Neuron (in vitro differentiated cells): ENCODE measurements around the gene LCA5L.

Experiments
- H2AFZ ChIP-seq: one replicate; pipeline ENCODE4 v1.6.1; 2013; ENCODE audit warnings: low read depth, mild to moderate bottlenecking, inconsistent platforms, low read length, moderate library complexity
- H3K27me3 ChIP-seq: one replicate; pipeline ENCODE4 v1.6.1; 2013; ENCODE audit warnings: low read length; ENCODE audit not compliant: insufficient read depth
- H3K36me3 ChIP-seq: one replicate; pipeline ENCODE4 v1.6.1; 2013; ENCODE audit warnings: low read length; ENCODE audit not compliant: insufficient read depth
- H3K4me1 ChIP-seq: one replicate; pipeline ENCODE4 v1.6.1; 2013; ENCODE audit warnings: low read length; ENCODE audit not compliant: insufficient read depth
- H3K4me3 ChIP-seq: 2 replicates; pipeline ENCODE4 v1.5.1; 2013; ENCODE audit warnings: mild to moderate bottlenecking, low read length, moderate library complexity
- H3K9me3 ChIP-seq: one replicate; pipeline ENCODE4 v1.6.1; 2013; ENCODE audit warnings: low read length

Gene LCA5L

DNA sequence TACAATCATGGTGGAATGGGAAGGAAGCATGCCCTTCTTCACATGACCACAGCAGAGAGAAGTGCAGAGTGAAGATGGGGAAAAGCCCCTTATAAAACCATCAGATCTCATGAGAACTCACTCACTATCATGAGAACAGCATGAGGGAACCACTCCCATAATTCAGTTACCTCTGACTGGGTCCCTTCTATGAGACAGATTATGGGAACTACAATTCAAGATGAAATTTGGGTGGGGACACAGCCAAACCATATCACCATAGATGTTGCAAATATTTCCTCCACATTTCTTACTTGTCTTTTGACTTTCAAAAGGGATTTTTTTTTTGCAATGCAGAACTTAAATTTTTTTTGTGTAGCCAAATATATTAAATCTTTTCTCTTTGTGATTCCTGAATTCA, 21.0 kb upstream of the LCA5L start:
- no peaks in the 10 kb centered on the region for H3K27me3 ChIP-seq
- no peaks in the 10 kb centered on the region for H3K36me3 ChIP-seq
- no peaks in the 10 kb centered on the region for H3K9me3 ChIP-seq
- no peaks in the 10 kb centered on the region for H3K4me1 ChIP-seq
- H3K4me3 ChIP-seq = no peak overlapping the region
- no peak overlapping the region for H2AFZ ChIP-seq

DNA sequence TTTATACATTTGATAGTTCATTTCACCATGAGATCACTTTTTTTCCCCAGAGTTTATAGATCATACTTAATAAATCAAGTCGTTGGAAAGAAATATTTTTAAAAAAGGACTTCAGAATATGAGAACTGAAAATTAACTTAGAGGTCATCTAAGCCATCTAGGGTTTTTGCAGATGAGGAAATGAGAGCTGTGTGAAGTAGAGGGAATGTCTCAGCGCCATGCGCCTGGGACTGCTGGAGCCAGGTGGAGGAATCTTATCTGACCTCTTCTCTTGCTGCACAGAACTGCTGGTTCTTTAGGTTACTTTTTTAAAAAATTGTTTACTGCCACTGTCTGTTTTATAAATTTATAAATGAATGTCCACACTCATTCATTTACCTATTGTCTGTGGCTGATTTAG, 17.7 kb upstream of the LCA5L start:
- no peaks in the 10 kb centered on the region for H3K36me3 ChIP-seq
- H3K4me1 ChIP-seq = no peaks in the 10 kb centered on the region
- H3K27me3 ChIP-seq = no peaks in the 10 kb centered on the region

DNA sequence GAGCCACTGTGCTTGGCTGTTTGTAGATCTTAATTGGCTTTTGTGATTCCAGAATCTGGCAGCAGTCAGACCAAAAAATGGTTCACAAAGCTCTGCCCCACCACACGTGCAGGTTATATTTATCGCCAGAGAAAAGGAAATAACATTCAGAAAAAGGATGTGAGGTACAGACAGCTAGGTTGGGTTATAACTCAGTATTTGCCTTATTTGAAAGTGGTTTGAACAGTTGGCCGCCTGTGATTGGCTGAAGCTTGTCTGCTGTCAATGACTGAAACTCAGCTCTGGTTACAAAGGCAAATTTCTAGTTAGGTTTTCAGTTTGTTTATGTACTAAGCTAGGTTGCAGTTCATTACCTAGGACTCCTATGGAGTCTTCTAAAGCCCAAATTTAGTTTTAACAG, 15.8 kb upstream of the LCA5L start:
- Histone ChIP-seq H3K36me3 (no peaks in the 10 kb centered on the region), H3K27me3 (no peaks in the 10 kb centered on the region), H3K4me3 (no peak overlapping the region), H3K4me1 (no peaks in the 10 kb centered on the region), H3K9me3 (no peaks in the 10 kb centered on the region), H2AFZ (no peak overlapping the region)

More for the DNA sequence above, 17.7 kb upstream of the LCA5L start:
- Histone ChIP-seq H3K4me3 (no peak overlapping the region), H2AFZ (no peak overlapping the region), H3K9me3 (no peaks in the 10 kb centered on the region)

DNA sequence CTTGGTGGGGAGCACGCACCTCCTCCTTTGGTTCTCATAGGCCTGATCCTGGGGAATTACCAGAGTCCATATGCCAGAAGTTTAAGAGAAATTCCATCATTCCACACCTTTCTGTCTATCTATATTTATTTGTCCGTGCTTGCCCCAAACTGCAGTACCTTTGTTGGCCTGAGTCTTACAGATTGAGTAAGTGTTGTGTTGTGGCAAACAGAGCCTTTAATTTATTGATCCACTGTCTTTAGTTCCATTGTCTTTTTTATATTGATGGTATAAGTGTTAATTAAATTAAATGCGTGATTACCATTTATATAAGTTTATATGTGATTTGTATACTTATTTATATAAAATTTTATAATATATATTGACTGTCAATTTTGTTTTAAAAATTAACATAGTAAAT, 11.1 kb upstream of the LCA5L start:
- H3K36me3 ChIP-seq = no peaks in the 10 kb centered on the region
- H3K9me3 ChIP-seq = no peaks in the 10 kb centered on the region
- no peaks in the 10 kb centered on the region for H3K27me3 ChIP-seq
- no peak overlapping the region for H2AFZ ChIP-seq
- H3K4me3 ChIP-seq = no peak overlapping the region
- peaks cover 5% of the 10 kb centered on the region for H3K4me1 ChIP-seq

DNA sequence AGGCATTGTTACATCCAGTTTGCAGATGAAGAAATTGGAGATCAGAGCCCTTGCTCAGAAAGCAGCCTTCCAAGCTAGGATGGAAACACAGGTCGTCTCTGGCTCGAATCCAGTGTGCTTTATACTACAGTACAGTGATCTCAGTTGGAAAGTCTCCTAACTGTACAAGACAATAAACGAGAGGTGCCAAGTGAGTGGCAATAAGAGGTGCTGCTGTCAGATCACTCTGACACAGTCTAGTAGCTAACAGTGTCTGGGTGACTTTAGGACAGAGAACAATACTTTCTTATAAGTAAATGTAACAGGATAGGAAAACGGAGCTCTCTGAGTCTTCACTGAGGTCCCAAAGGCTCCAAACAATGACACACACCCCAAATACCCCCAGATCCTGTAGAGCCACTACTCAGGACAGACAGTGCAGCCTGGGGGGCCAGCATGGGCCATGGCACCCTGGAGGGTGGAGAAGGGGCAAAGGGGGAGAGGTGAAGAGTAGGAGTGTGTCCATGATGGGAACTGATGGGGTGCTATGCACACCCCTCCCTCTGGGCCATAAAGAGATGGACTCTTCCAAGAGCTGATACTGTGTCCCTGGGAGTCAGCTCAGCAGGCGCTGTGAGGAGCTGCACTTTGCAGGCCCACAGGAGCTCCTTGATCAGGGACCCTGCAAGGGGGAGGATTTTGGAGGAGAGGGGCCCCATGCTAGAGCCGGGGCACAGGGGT, 9.5 kb upstream of the LCA5L start:
- no peaks in the 10 kb centered on the region for H3K27me3 ChIP-seq
- H3K36me3 ChIP-seq = no peaks in the 10 kb centered on the region
- H3K4me3 ChIP-seq = no peak overlapping the region
- H2AFZ ChIP-seq = no peak overlapping the region
- no peaks in the 10 kb centered on the region for H3K9me3 ChIP-seq
- H3K4me1 ChIP-seq = peaks cover 10% of the 10 kb centered on the region

DNA sequence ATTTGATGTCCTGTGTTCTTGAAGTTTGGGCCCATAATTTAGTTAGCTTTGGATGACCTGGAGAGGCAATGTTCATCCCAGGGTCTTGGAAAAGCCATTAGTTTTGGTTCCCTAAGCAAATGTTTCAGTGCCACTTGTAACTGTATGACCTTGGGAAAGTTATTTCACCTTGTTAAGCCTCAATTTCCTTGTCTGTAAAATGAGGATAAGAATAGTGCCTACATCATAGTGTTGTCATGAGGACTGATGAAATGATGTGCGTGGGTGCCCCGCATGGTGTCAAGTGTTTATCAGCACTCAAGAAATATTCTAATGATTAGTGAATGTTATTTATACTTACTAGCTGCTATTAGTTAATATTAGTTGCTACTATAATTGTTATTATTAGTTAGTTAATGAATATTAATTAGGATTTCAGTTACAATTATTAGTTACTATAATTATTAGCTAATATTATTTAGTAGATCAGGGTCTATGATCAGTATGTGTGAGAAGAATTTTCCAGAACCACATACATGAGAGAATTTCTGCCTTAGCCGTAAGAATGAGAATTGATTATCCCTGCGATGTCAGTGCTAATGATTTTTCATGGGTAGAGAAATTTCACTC, 8.1 kb upstream of the LCA5L start:
- H3K4me3 ChIP-seq = no peak overlapping the region
- no peaks in the 10 kb centered on the region for H3K27me3 ChIP-seq
- H3K4me1 ChIP-seq = peaks cover 10% of the 10 kb centered on the region
- no peak overlapping the region for H2AFZ ChIP-seq
- H3K36me3 ChIP-seq = no peaks in the 10 kb centered on the region
- H3K9me3 ChIP-seq = no peaks in the 10 kb centered on the region

DNA sequence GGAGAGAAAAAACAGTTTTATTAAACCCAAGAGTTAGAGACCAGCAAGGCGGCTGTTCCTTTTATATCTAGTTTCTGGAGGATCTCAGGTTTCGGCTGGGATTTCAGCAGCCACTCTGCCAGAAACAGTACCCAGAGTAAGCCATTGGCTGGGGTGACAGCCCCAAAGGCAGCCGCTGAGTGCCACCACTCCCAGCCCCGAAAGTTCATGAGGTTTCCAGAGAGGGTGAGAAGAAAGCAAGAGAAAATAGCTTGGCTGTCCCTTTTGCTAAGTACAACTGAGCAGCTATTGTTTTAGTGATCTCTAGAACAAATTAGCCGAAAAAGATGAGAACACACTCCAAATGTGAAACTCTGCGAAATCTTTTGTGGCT, 7.4 kb upstream of the LCA5L start:
- Histone ChIP-seq H3K4me3 (no peak overlapping the region), H3K4me1 (peaks cover 10% of the 10 kb centered on the region), H3K36me3 (no peaks in the 10 kb centered on the region)

DNA sequence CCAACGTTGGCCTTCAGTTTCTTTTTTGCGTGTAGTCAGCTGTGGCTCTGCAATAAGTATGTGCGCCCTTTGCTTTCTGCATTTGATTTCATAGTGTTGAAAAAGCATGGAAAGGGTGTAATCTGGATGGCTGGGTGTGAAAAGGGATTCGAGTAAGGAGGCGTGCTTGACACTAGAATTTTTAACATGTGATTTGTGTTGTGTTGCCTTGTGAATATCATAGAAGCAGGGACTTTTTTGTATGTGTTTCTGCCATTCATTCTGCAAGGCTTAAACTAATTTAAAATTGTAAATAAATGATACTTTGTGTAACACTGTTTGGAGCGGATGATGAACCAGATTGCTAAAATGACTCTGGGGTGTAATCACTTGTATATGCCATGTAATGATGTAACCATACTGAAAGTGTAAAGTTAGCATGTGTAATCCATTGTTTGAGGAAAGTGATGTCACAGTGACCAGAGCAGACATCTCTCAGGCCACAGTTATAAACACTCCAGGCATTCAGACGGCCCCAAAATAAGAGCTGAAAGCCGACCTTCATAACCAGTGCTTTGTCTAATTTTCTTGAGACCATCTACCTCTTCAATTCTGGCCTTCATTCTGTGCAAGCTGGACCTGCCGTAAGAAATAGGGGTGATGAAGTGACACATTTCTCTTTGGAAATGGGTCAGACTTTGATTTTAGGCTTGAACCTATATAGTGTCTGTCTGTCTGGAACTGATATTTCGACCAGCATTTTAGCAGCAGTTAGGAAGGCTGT, 6.8 kb upstream of the LCA5L start:
- no peaks in the 10 kb centered on the region for H3K9me3 ChIP-seq
- H3K27me3 ChIP-seq = no peaks in the 10 kb centered on the region
- no peak overlapping the region for H3K4me3 ChIP-seq
- H3K4me1 ChIP-seq = peaks cover 10% of the 10 kb centered on the region
- H3K36me3 ChIP-seq = no peaks in the 10 kb centered on the region
- no peak overlapping the region for H2AFZ ChIP-seq

More for the DNA sequence above, 7.4 kb upstream of the LCA5L start:
- Histone ChIP-seq H2AFZ (no peak overlapping the region), H3K27me3 (no peaks in the 10 kb centered on the region), H3K9me3 (no peaks in the 10 kb centered on the region)

DNA sequence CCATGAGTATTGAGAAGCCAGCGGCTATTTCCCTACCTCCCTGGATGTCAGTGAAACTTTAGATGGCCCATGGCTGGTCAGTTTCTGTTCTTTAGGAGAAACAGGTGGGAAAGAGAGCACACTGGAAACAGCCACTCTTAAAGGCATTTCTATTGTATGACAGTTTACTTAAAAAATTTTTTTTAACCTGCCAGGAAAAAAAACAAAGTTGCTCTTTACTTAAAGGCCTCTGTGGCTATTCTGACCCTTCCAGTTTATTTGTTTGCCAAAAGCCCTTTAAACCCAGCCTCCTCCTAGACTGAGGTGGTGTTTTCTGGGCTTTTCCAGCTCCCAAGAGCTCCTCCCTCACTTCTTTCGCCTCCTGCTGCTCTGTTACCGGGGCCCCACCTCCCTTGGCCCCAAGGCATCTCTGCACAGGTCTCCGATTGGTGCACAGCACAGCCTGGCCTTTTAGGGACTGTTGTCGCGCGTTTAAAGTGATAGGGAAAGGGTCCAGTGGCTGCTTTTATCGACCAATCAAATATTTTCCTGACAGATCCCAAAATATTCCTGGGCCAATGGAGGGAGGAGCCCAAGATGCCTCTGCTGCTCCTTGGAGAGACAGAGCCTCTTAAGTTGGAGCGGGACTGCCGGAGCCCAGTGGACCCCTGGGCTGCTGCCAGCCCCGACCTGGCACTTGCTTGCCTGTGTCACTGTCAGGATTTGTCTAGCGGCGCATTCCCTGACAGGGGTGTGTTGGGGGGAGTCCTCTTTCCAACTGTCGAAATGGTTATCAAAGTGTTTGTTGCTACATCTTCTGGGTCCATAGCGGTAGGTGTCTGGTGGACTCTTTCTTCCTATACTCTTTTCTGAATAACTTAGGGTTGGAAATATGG, 6.0 kb upstream of the LCA5L start, which contains the start of gene SH3BGR:
Gene SH3BGR (plus strand): TSS at position 639 of the 875 bp plus-strand sequence. CDS start 127 bp downstream, at position 766.
- peaks cover 10% of the 10 kb centered on the region for H3K4me1 ChIP-seq
- H3K9me3 ChIP-seq = no peaks in the 10 kb centered on the region
- H3K27me3 ChIP-seq = no peaks in the 10 kb centered on the region
- no peak within 1 kb of the TSS for H2AFZ ChIP-seq
- H3K36me3 ChIP-seq = no peaks in the 10 kb centered on the region
- H3K4me3 ChIP-seq = no peak within 1 kb of the TSS

DNA sequence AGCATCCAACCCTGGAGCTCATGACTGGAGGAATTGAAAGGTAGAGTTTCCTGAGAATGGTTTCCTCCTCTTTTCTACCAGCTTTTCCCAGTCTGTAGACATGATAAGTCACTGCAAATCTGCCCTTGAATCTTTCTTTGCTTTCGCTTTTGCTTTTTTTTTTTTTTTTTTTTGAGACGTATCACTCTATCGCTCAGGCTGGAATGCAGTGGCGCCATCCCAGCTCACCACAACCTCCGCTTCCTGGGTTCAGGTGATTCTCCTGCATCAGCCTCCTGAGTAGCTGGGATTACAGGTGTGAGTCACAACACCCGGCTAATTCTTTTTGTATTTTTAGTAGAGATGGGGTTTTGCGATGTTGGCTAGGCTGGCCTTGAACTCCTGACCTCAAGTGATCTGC, 1.7 kb upstream of the LCA5L start:
- H3K27me3 ChIP-seq = no peaks in the 10 kb centered on the region
- peaks cover 17% of the 10 kb centered on the region for H3K4me1 ChIP-seq
- H3K9me3 ChIP-seq = no peaks in the 10 kb centered on the region
- H3K36me3 ChIP-seq = no peaks in the 10 kb centered on the region
- no peak overlapping the region for H3K4me3 ChIP-seq
- no peak overlapping the region for H2AFZ ChIP-seq

DNA sequence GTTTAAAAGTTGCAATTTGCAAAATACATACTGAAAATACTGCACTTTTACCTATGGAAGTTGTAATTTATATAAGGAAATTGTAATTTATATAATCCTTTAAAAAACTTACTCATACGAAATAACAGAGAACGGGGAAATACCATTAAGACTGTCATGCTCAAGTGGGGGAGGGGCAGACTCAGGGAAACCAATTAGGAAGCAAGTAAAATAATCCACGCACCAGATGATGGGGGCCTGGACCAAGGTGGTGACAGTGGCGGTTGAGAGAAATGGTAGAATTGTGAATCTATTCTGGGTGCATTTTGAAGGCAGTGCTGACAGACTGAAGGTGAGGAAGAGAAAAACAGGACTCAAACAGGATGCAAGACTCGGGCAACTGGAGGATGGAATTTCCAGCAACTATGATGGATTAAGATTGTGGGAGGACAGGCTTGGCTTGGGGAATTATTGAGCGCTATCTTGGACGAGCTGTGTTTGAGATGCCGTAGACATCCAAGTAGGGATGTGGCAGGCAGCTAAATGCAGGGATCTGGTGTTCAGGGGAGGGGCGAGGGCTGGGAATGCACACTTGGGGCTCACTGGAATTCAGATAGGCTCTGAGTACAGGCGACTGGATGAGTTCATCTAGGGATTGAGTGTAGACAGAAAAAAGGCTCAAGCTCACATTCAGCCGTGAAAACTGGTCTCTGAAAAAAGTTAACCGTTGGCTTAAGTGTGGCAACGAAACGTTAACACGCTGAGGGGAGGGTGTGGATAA, 977 bp downstream of the LCA5L start:
- H3K9me3 ChIP-seq = no peaks in the 10 kb centered on the region
- peaks cover 12% of the 10 kb centered on the region for H3K4me1 ChIP-seq
- peak overlapping the region; percentile 88 for H2AFZ ChIP-seq
- H3K36me3 ChIP-seq = no peaks in the 10 kb centered on the region
- peak overlapping the region; percentile 60 for H3K4me3 ChIP-seq
- no peaks in the 10 kb centered on the region for H3K27me3 ChIP-seq
